CD1c-positive myeloid dendritic cell (primary cell): Measurements from ENCODE around the gene MT1E.
"Not testable (repeated sequence)": the region's sequence is repeated elsewhere in the genome, so short reads cannot be mapped to it uniquely, and the experiment has no call there.

Experiments
- DNase-seq: peaks from one replicate; pipeline ENCODE4 v3.0.0-alpha.2; 2016; ENCODE audit errors: extremely low spot score

Gene MT1E

DNA sequence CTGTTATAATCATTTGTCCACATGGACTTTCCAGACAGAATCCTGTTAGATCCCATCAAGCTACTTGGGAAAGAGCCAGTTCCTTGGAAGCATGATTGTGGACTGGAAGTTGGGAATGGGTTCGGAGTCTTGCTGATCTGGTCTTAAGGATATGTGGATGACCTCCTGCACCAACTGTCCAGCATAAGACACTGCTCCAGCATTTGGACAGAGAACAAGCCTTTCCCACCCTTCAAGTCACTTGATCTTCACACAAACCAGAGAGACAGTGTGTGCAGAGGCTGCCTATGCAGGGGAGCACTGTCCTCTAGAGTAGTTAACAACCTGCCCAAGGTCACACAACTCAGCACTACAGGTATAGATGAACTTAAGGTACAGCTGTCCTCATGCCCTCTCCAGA is 20.3 kb downstream of the MT1E start:
- no peak for DNase-seq

DNA sequence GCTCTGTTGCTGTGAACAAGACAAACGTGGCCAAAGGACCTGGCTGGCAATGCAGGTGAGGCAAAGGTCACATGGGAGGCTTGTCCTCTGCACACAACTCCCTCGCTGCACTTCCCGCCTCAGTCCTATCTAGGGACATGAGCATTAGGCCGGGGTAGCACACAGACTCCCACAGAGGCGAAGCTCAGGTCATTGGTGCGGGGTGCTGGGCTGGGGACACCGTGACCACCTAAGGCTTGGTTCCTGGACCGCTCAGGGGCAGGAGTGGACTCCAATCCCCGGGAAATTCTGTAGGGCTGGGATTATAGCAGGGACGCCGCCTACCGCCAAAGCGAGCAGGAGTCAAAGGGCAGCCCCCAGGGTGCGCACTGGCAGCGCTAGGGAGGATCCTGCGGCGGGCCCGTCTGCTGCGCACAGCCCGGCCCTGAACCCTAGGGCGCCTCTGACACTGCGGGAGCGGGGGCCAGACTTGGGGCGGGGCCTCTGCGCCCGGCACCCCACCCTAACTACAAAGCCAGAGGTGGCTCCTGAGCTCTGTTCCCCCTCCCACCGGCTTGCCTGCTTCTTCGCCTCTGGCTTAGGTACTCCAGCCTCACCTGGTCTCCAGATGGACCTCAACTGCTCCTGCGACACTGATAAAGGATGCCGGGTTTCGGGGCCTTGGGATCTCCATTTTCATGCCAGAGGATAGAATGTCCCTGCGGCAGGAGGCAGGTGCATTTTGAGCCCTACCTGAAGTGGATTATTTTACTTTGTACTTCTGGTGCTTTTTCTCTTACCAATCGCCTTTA is 22.3 kb downstream of the MT1E start:
- DNase-seq = no peak

DNA sequence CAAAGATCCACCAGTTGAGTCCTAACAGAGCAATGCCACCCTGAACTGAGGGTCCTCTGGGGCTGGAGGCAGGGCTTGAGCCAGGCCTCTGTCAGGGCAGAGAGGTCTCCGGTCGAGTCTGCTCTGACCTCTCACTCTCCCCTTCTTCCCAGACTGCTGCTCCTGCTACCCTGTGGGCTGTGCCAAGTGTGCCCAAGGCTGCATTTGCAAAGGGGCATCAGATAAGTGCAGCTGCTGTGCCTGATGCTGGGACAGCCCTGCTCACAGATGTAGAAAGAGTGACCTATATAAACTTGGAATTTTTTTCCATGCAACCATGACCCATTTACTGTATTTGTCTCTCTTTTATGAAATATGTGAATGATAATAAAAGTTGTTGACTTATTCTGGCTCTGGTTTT is 23.7 kb downstream of the MT1E start:
- DNase-seq = no peak

DNA sequence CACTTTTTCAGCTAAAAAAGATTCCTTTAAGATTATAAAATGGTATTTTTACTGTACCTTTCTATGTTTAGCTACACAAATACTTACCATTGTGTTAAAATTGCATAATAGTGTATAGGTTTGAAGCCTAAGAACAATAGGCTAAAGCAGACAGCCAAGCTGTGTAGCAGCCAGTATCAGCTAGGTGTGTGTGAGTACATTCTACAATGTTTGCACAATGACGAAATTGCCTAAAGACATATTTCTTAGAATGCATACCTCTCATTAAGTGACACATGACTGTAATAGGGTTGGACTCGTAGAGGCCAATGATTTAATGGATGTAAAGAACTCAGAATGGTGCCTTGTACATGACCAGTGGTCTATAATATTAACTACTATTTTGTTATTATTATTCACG is 24.2 kb downstream of the MT1E start:
- DNase-seq = no peak

DNA sequence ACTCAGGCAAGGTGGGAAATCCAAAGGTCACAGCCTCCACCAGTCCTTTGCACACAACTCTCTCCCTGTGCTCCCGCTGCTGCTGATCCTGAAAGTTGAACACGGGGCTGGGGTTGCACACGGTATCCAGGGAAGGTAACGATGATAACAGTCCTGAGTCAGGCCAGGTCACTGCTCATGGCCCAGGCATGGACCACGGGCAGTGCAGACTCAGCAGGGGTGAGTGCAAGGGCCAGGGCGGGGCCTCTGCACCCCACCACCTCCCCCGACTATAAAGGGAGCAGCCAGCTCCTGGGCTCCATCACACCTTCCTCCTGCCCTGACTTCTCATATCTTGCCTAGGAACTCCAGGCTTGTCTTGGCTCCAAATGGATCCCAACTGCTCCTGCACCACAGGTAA is 26.0 kb downstream of the MT1E start, which contains the start of gene MT1B:
Gene MT1B, plus strand, starts transcription at position 301 of the 400 bp plus-strand sequence. Its CDS starts 68 bp downstream, at position 369.
- no peak for DNase-seq

DNA sequence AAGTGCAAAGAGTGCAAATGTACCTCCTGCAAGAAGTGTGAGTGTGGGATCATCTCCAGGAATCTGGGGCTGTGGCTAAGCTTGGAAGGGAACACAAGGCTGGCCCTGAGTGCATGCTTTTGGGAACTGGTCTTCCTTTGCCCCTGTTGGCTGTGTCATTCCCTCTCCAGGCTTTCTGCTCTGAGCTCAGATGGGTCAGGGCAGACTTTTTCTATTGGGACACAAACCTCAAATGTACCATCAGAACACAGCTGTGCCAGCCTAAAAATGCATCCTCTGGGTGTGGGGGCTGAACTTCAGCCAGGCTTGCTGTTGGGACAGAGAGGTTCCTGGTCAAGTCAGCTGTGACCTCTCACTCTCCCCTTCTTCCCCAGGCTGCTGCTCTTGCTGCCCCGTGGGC is 27.0 kb downstream of the MT1E start:
- no peak for DNase-seq

DNA sequence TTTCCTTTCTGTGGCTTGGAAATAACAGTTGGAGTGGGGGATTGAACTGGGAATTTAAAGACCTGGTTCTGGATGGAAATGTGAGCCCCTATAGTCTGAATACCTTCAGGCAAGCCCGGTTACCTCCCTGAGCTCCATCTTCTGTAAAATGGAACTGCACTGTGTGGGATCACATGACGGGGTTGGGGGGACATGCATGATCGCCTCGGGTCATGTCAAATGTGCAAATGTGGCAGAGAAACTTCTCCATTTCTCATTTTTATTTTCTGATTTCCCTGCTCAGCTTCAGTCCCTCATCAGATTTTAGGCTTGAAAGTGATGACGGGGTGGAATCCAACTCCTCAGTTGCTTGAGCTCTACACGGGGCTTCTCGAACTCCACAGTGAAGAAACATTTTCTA is 27.6 kb downstream of the MT1E start:
- no peak for DNase-seq

DNA sequence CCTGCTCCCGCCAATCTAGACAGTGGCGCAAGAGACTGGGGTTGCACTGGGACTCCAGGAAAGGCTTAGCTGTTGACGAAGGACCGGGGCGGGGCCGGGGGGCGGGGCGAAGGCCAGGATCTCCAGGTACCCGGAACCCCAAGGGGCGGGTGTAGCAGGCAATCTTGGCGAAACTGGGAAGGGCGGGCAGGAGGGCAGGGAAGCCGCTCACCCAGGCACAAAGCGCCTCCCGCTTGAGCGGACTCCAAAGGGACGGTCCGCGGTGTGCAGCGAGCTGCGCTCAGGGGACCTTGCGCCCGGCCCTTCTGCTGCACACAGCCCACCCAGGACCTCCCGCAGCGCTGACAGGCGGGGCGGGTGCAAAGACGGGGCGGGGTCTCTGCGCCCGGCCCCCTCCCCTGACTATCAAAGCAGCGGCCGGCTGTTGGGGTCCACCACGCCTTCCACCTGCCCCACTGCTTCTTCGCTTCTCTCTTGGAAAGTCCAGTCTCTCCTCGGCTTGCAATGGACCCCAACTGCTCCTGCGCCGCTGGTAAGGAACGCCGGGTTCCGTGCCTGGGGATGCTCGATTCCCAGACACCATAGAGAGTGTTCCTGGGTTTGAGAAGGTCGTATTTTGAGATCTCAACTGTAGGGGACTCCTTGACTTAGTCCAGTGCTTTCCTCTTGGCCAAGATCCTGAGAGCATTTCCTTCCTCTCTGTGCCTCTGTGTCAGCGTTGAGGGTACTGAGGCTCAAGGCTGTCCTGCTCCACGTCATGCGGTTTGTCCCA is 32.2 kb downstream of the MT1E start, which contains the start of gene MT1F:
Gene MT1F, plus strand, starts transcription at position 405 of the 772 bp plus-strand sequence. Its CDS starts 100 bp downstream, at position 505.
- DNase-seq = peak; percentile 61

DNA sequence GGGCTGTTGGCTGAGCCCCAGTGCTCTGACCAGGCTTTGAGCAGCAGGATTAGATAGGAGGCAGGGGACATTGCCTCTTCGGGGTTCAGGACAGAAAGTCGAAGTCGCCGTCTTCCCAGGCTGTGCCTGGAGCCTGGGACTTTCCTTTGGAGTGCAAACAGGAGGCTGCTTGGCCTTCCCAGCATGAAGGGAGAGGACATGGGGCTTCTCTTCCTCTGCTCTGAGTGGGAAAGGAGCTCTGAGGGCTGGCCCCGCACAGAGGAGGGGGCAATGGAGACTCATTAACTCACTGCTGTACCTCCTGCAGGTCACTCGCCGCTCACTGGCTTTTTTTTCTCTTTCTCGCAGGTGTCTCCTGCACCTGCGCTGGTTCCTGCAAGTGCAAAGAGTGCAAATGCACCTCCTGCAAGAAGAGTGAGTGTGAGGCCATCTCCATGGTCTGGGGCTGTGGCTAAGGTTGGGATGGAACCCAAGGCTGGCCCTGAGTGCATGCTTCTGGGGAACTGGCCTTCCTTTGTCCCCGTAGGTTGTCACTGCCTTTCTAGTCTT is 32.8 kb downstream of the MT1E start:
- DNase-seq = no peak

DNA sequence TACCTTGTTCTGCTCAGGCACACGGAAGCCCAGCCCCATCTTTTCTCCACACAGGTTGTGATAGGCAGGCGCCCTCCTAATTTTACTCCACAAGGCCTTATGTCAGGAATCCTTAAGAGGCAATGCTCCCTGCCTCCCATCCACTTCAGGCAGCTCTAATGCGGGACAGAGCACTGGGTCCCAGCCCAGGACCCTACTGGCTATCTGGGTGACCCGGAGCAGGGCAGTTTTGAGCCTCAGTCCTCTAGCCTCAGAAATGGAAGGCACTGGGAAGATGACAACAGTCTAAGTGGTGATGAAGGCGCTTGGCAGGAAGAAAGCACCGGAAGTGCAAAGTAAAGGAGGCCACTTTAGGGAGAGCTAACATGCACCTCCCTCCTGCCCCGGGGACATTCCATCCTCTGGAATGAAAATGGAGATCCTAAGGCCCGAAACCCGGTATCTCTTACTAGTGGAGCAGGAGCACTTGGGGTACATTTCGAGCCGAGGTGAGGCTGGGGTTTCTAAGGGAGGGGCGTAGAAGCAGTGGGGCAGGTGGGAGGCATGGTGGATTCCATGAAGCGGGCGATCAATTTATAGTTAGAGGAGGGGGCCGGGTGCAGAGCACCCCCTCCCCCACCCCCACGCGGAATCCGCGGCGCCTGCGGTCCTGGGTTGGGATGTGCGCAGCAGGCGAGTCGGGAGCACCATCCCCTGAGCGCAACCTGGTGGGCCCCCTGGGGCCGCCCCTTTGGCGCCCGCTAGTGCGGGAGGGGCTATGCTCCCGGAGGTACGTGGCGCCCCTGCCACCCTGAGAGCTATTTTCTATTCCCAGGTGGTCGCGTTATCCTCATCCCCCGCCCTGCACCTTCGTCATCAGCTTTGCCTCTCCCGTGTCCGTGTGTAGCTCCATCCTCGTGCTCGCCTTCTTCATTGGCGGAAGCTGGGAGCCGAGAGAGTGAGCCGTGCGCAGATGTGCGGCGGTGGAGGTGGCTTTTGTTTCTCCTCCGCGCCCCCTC is 37.1 kb downstream of the MT1E start:
- DNase-seq = no peak

DNA sequence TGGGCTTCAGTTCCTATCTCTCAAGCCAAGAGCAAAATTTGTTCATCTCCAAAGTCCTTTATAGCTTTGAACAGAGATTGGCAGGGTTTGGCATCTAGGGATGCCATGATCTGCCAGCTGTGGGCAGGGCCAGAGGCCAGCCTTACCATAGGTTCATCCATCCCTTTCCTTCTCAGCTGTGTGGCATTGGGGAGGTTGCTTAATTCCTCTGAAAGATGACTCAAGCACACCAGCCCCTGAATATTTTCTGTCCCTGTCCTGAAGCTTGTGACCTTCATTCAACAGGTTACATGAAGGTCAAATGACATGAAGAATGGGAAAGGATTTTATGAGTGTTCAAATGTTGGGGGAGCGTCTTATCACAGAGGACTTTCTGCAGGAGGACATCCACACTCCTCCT is 38.9 kb downstream of the MT1E start:
- no peak for DNase-seq

DNA sequence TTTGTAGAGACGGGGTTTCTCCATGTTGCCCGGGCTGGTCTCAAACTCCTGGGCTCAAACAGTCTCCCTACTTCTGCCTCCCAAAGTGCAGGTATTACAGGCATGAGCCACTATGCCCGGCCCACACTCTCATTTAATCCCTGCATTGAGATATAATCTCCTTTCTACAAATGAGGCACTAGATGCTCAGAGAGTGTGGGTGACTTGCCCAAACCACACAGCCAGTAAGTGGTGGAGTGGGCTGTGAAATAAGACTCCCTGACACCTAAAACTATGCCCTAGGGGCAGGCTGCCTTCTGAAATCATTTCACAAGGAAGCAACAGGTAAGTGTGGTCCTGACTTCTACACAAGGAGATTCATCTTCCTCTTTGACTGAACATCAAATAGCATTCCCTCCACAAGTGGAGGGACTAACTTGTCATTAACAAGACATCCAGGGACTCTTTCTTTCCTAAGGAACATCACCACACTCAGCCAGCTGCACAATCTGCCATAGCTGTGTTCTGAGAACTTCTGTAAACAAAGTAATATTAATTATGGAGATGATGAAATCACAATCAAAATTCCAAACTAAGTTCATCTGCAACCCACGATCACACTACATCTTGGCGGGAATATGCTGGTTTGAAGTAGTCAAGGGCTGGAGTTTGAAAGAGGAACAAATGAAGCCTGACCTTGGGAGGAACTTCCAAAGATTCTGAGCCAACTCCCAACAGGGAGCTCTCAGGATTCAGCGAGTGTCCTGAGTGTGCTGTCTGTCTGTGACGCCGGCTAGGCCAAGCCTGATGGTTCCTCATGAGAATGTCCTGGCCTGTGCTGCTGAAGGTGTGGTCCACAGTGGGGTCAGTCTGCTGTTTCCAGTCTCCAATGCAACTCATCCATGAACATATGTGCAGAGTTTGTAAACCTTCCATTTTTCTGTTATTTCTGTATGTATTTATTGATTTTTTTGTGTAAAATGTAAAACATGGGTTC is 40.0 kb downstream of the MT1E start:
- not testable (repeated sequence) for DNase-seq

DNA sequence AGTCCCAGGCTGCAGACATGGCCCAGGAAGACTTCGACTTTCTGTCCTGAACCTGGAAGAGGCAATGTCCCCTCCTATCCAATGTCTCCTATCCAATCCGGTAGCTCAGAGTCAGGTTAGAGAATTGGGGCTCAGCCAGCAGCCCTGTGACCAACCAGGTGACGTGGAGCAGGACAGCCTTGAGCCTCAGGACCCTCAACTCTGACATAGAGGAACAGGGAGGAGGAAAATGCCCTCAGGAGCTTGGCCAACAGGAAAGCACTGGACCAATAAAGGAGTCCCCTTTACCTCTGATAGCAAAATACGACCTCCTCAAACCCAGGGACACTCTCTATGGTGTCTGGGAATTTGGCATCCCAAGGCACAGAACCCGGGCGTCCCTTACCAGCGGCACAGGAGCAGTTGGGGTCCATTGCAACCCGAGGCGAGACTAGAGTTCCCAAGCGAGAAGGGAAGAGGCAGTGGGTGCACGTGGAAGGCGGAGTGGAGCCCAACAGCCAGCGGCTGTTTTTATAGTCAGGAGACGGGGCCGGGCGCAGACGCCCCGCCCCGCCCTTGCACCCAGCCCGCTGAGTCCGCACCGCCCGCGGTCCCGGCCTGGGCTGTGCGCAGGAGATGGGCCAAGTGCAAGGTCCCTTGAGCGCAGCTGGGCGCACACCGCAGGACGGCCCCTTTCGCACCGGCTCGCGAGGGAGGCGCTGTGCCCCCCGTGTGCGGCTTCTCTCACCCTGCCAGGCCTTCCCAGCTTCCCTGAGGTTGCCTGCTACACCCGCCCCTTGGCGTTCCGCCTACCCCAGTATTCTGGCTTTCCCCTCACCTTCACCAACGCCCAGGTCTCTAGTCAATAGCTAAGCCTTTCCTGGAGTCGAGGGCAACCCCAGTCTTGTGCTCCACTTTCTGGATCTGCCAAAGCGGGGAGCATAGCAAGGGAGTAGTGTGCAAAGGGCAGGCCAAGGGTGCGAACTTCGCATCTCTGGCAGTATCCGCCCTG is 42.3 kb downstream of the MT1E start, which contains the start of gene MT1G:
Gene MT1G, minus strand, starts transcription at position 485 of the 991 bp plus-strand sequence. Its CDS starts 72 bp downstream, at position 413.
- DNase-seq = peak; percentile 78

DNA sequence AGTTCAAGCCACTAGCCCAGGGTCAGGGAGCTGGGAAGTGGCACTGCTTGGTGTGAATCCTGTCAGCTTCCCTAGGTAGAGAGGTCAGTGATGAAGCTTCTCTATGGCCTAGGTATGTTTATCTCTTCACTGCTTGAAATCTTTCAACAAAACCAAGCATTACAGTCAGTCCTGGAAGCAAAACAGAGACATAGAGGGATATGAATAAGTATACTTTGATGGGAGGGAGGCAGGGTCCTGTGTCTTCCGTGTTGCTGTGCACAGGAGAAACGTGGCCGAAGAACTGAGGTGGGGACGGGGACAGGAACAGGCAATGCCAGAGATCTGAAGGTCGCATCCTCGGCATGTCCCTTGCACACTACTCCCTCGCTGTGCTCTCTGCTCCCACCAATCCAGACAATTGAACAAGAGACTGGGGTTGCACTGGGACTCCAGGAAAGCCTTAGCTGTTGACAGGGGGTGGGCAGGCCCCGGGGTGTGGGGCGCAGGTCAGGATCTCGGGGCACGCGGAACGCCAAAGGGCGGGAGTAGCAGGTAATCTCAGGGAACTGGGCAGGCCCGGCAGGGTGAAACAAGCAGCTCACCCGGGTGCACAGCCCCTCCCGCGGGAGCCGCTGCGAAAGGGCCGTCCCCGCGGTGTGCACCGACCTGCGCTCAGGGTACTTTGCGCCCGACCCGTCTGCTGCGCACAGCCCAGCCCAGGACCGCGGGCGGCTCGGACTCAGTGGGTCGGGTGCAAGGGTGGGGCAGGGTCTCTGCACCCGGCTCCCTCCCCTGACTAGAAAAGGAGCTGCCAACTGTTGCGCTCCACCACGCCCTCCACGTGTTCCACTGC is 43.6 kb downstream of the MT1E start, which contains the start of gene MT1H:
Gene MT1H, plus strand, starts transcription at position 810 of the 835 bp plus-strand sequence. CDS start 71 bp downstream, outside the sequence.
- DNase-seq = no peak

DNA sequence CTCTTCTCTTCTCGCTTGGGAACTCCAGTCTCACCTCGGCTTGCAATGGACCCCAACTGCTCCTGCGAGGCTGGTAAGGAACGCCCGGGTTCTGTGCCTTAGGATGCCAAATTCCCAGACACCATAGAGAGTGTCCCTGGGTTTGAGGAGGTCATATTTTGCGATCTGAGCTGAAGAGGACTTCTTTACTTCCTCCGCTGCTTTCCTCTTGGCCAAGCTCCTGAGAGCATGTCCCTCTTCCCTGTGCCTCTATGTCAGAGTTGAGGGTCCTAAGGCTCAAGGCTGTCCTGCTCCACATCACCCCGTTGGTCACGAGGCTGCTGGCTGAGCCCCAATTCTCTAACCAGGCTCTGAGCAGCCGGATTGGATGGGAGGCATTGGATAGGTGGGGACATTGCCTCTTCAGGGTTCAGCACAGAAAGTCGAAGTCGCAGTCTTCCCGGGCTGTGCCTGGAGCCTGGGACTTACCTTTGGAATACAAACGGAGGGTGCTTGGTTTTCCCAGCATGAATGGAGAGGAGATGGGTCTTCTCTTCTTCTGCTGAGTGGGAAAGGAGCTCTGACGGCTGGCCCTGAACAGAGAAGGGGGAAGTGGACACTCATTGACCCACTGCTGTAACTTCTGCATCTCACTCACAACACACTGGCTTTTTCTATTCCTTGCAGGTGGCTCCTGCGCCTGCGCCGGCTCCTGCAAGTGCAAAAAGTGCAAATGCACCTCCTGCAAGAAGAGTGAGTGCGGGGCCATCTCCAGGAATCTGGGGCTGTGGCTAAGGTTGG is 44.4 kb downstream of the MT1E start:
- peak; percentile 45 for DNase-seq

DNA sequence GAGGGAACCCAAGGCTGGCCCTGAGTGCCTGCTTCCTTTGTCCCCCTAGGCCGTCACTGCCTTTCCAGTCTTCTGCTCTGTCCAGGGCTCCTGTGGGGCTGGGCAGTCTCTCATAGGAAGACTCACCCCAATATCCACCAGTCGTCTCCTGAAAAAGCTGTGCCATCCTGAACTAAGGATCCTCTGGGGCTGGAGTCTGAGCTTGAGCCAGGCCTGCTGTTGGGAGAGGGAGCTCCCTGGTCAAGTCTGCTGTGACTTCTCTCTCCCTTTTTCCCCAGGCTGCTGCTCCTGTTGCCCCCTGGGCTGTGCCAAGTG is 45.0 kb downstream of the MT1E start:
- DNase-seq = no peak

DNA sequence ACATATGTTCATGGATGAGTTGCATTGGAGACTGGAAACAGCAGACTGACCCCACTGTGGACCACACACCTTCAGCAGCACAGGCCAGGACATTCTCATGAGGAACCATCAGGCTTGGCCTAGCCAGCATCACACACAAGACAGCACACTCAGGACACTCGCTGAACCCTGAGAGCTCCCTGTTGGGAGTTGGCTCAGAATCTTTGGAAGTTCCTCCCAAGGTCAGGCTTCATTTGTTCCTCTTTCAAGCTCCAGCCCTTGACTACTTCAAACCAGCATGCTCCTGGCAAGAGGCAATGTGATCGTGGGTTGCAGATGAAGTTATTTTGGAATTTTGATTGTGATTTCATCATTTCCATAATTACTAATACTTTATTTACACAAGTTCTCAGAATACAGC is 46.1 kb downstream of the MT1E start:
- peak; percentile 28 for DNase-seq
